Neural crest cell (in vitro differentiated cells): ENCODE data around the gene WIPF2. TPM values are rescaled to one million over a fixed set of nuclear protein-coding genes. Genes with fewer than 3 reads are reported as not detected.
"Not testable (repeated sequence)": the region's sequence is repeated elsewhere in the genome, so short reads cannot be mapped to it uniquely, and the experiment has no call there.

ENCODE experiments used
- DNase-seq: peaks from one replicate; pipeline ENCODE4 v3.0.0; 2021; ENCODE audit warnings: low read depth, mixed read lengths, low spot score
- H3K27ac Mint-ChIP-seq: one replicate; pipeline ENCODE4 v1.8.0; 2021; ENCODE audit warnings: mild to moderate bottlenecking, mixed read lengths; ENCODE audit not compliant: unreplicated experiment
- H3K27me3 Mint-ChIP-seq: 2 replicates; pipeline ENCODE4 v1.8.0; 2021; ENCODE audit warnings: low read depth, mild to moderate bottlenecking, mixed read lengths
- H3K36me3 Mint-ChIP-seq: 2 replicates; pipeline ENCODE4 v1.8.0; 2021; ENCODE audit warnings: low read depth, mild to moderate bottlenecking, mixed read lengths
- H3K4me1 Mint-ChIP-seq: 2 replicates; pipeline ENCODE4 v1.8.0; 2021; ENCODE audit warnings: mixed read lengths
- H3K4me3 Mint-ChIP-seq: one replicate; pipeline ENCODE4 v1.8.0; 2021; ENCODE audit warnings: mild to moderate bottlenecking, mixed read lengths
- H3K9me3 Mint-ChIP-seq: 2 replicates; pipeline ENCODE4 v1.8.0; 2021; ENCODE audit warnings: mixed read lengths
- CTCF ChIP-seq: fragments of 200-600 bp; sonication (generic); conservative IDR thresholded peaks from 2 replicates; pipeline ENCODE4 v1.5.0; 2021; ENCODE audit warnings: antibody characterized with exemption, mild to moderate bottlenecking
- total RNA-seq: library from RNA; stranded (reverse); gene quantifications from 2 replicates; pipeline ENCODE4 v1.2.1, GENCODE V29; 2021

Gene WIPF2
- total RNA-seq, 1 donor from 2014 or later = 28.7 TPM

GRCh38 chr17:40293363-40293762, 74.3 kb downstream of the WIPF2 start:
- peaks cover 28% of the 10 kb centered on the region for H3K4me1 Mint-ChIP-seq
- H3K27me3 Mint-ChIP-seq = no peaks in the 10 kb centered on the region
- no peak overlapping the region for H3K4me3 Mint-ChIP-seq
- no peak overlapping the region for H3K27ac Mint-ChIP-seq
- no peak for TF ChIP-seq CTCF
- no peaks in the 10 kb centered on the region for H3K9me3 Mint-ChIP-seq
- peaks cover 16% of the 10 kb centered on the region for H3K36me3 Mint-ChIP-seq
- no peak for DNase-seq

GRCh38 chr17:40295488-40296436, 76.7 kb downstream of the WIPF2 start:
- Mint-ChIP-seq H3K27me3 (no peaks in the 10 kb centered on the region), H3K9me3 (no peaks in the 10 kb centered on the region), H3K4me1 (peaks cover 10% of the 10 kb centered on the region), H3K27ac (no peak overlapping the region), H3K36me3 (peaks cover 13% of the 10 kb centered on the region), H3K4me3 (no peak overlapping the region)
- TF ChIP-seq CTCF = no peak
- no peak for DNase-seq

- H3K27me3 Mint-ChIP-seq = no peaks in the 10 kb centered on the region
- H3K27ac Mint-ChIP-seq = no peak overlapping the region
- DNase-seq = no peak
- peaks cover 12% of the 10 kb centered on the region for H3K36me3 Mint-ChIP-seq
- no peak overlapping the region for H3K4me3 Mint-ChIP-seq
- no peak for TF ChIP-seq CTCF
- H3K9me3 Mint-ChIP-seq = no peaks in the 10 kb centered on the region
- peaks cover 7% of the 10 kb centered on the region for H3K4me1 Mint-ChIP-seq
Measured at GRCh38 chr17:40297511-40297910, 78.4 kb downstream of the WIPF2 start.

DNA sequence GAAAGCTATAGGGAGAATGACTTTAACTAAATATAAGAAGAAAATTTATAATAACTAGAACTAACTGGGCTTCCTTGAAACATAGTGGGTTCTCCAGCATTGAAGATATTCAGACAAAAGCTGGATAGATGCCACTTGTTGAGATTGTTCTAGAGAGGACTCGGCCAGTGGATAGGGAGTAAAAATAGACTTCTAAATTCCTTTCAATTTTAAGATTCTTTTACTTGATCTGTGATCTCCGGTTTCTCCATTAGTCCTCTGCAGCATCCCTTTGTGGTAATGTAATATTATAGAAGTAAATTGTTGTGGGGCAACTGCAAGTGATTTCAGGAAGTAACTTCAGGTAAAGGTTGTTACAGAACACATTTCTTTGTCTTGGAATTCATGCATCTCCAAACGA, 79.6 kb downstream of the WIPF2 start:
- DNase-seq = no peak
- no peaks in the 10 kb centered on the region for H3K27me3 Mint-ChIP-seq
- H3K36me3 Mint-ChIP-seq = peaks cover 9% of the 10 kb centered on the region
- TF ChIP-seq CTCF = no peak
- no peak overlapping the region for H3K4me3 Mint-ChIP-seq
- no peaks in the 10 kb centered on the region for H3K9me3 Mint-ChIP-seq
- peaks cover 15% of the 10 kb centered on the region for H3K4me1 Mint-ChIP-seq
- H3K27ac Mint-ChIP-seq = no peak overlapping the region

DNA sequence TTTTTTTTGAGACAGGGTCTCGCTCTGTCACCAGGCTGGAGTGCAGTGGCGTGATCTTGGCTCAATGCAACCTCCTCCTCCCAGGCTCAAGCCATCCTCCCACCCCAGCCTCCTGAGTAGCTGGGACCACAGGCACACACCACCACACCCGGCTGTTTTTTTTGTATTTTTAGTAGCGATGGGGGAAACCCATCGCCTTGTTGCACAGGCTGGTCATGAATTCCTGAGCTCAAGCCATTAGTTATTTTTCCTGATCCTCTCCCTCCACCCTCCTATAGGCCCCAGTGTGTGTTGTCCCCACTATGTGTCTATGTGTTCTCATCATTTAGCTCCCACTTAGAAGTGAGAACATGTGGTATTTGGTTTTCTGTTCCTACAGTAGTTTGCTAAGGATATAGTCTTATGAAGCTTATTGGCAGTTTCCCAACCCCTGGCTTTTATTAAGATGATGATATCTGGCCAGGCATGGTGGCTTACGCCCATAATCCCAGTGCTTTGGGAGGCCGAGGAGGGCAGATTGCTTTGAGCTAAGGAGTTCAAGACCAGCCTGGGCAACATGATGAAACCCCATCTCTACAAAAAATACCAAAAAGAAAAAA, 80.2 kb downstream of the WIPF2 start:
- peaks cover 15% of the 10 kb centered on the region for H3K4me1 Mint-ChIP-seq
- not testable (repeated sequence) for H3K4me3 Mint-ChIP-seq, H3K9me3 Mint-ChIP-seq, DNase-seq, H3K27ac Mint-ChIP-seq, H3K27me3 Mint-ChIP-seq, H3K36me3 Mint-ChIP-seq

GRCh38 chr17:40301315-40301714, 82.2 kb downstream of the WIPF2 start:
- TF ChIP-seq CTCF = peak; percentile 55
- Mint-ChIP-seq H3K27me3 (no peaks in the 10 kb centered on the region), H3K27ac (no peak overlapping the region), H3K36me3 (peaks cover 6% of the 10 kb centered on the region), H3K4me1 (peaks cover 15% of the 10 kb centered on the region), H3K9me3 (no peaks in the 10 kb centered on the region), H3K4me3 (no peak overlapping the region)
- no peak for DNase-seq
